Neural crest cell (in vitro differentiated cells): Measurements from ENCODE around the gene NSMF. TPM values are rescaled to one million over a fixed set of nuclear protein-coding genes. Genes with fewer than 3 reads are reported as not detected.

Source experiments
- DNase-seq: peaks from one replicate; pipeline ENCODE4 v3.0.0; 2021; ENCODE audit warnings: low read depth, mixed read lengths, low spot score
- H3K27ac Mint-ChIP-seq: one replicate; pipeline ENCODE4 v1.8.0; 2021; ENCODE audit warnings: mild to moderate bottlenecking, mixed read lengths; ENCODE audit not compliant: unreplicated experiment
- H3K27me3 Mint-ChIP-seq: 2 replicates; pipeline ENCODE4 v1.8.0; 2021; ENCODE audit warnings: low read depth, mild to moderate bottlenecking, mixed read lengths
- H3K36me3 Mint-ChIP-seq: 2 replicates; pipeline ENCODE4 v1.8.0; 2021; ENCODE audit warnings: low read depth, mild to moderate bottlenecking, mixed read lengths
- H3K4me1 Mint-ChIP-seq: 2 replicates; pipeline ENCODE4 v1.8.0; 2021; ENCODE audit warnings: mixed read lengths
- H3K4me3 Mint-ChIP-seq: one replicate; pipeline ENCODE4 v1.8.0; 2021; ENCODE audit warnings: mild to moderate bottlenecking, mixed read lengths
- H3K9me3 Mint-ChIP-seq: 2 replicates; pipeline ENCODE4 v1.8.0; 2021; ENCODE audit warnings: mixed read lengths
- total RNA-seq: library from RNA; stranded (reverse); gene quantifications from 2 replicates; pipeline ENCODE4 v1.2.1, GENCODE V29; 2021
- TF ChIP-seq, protein P1 (sequence below): fragments of 200-600 bp; sonication (generic); conservative IDR thresholded peaks from 2 replicates; pipeline ENCODE4 v1.5.0; 2021; ENCODE audit warnings: antibody characterized with exemption, mild to moderate bottlenecking

Gene NSMF
- total RNA-seq, 1 donor from 2014 or later: 64.4 TPM

DNA sequence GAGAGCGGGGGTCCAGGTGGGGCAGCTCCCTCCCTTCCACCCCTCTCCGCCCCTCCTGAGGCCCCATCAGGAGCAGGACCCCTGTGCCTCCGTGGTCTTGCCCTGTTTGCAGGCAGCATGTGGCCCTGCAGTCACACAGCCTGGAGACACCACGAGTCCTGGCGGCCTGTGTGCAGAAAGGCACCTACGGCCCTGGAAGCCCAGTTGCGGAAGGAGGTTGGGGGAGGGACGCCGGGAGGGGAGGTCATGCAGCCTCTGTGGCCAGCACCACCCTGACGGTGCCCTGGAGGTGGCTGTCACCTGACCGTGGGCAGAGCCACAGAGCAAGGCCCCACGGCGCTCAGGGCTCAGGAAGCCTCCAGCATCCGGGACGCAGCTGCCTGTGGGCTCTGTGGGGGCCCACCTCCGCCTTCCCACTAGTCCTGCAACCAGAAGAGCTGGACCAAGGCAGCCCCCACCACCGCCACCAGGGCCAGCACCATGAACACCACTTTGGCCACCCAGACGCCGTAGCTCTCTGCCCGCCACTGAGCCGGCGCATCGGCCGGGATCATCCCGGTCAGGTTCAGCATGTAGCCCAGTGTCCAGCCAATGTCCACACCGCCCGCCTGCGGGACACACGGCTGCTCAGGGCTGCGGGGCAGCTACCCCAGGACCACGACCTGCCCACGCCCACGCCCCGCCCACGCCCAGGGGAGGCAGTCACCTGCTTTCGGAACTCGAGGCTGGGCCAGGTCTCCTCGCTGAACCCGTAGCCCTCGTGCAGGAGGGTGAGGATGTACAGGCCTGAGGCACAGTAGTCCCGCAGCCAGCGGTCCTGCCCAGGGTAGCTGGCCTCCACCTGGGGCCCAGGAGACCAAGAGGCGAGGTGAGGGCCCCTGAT lies 24.4 kb downstream of the NSMF start:
- Mint-ChIP-seq H3K27me3 (peaks cover 2% of the 10 kb centered on the region), H3K36me3 (no peaks in the 10 kb centered on the region), H3K9me3 (no peaks in the 10 kb centered on the region), H3K4me1 (no peaks in the 10 kb centered on the region), H3K27ac (no peak overlapping the region), H3K4me3 (no peak overlapping the region)
- TF ChIP-seq, protein P1, sequence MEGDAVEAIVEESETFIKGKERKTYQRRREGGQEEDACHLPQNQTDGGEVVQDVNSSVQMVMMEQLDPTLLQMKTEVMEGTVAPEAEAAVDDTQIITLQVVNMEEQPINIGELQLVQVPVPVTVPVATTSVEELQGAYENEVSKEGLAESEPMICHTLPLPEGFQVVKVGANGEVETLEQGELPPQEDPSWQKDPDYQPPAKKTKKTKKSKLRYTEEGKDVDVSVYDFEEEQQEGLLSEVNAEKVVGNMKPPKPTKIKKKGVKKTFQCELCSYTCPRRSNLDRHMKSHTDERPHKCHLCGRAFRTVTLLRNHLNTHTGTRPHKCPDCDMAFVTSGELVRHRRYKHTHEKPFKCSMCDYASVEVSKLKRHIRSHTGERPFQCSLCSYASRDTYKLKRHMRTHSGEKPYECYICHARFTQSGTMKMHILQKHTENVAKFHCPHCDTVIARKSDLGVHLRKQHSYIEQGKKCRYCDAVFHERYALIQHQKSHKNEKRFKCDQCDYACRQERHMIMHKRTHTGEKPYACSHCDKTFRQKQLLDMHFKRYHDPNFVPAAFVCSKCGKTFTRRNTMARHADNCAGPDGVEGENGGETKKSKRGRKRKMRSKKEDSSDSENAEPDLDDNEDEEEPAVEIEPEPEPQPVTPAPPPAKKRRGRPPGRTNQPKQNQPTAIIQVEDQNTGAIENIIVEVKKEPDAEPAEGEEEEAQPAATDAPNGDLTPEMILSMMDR: no peak
- DNase-seq: no peak

GRCh38 chr9:137433916-137434431 lies 25.2 kb downstream of the NSMF start:
- H3K4me3 Mint-ChIP-seq: no peak overlapping the region
- no peaks in the 10 kb centered on the region for H3K36me3 Mint-ChIP-seq
- TF ChIP-seq, protein P1: no peak
- H3K27me3 Mint-ChIP-seq: no peaks in the 10 kb centered on the region
- H3K27ac Mint-ChIP-seq: no peak overlapping the region
- DNase-seq: no peak
- H3K9me3 Mint-ChIP-seq: no peaks in the 10 kb centered on the region
- no peaks in the 10 kb centered on the region for H3K4me1 Mint-ChIP-seq

DNA sequence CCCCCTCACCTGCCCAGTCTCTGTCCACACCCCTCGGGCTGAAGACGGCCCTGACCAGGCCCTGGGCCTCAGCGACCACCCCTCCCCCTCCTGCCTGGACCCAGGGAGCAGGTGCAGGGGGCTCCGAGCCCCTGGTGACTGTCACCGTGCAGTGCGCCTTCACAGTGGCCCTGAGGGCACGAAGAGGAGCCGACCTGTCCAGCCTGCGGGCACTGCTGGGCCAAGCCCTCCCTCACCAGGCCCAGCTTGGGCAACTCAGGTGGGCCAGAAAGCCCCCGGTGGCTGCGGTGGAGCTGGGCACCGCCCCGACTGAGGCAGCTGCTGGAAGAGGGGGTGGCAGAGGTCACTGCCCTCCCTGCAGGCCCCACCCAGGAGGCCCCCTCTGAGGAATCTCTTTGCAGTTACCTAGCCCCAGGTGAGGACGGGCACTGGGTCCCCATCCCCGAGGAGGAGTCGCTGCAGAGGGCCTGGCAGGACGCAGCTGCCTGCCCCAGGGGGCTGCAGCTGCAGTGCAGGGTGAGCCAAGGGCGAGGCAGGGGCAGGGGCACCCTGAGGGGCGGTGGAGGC lies 25.7 kb downstream of the NSMF start:
- H3K9me3 Mint-ChIP-seq: no peaks in the 10 kb centered on the region
- no peak overlapping the region for H3K4me3 Mint-ChIP-seq
- TF ChIP-seq, protein P1: no peak
- DNase-seq: no peak
- H3K36me3 Mint-ChIP-seq: no peaks in the 10 kb centered on the region
- H3K27me3 Mint-ChIP-seq: no peaks in the 10 kb centered on the region
- H3K27ac Mint-ChIP-seq: no peak overlapping the region
- no peaks in the 10 kb centered on the region for H3K4me1 Mint-ChIP-seq

GRCh38 chr9:137432687-137433348 lies 26.3 kb downstream of the NSMF start:
- Mint-ChIP-seq H3K4me3 (no peak overlapping the region), H3K9me3 (no peaks in the 10 kb centered on the region), H3K27ac (no peak overlapping the region), H3K36me3 (no peaks in the 10 kb centered on the region), H3K4me1 (no peaks in the 10 kb centered on the region), H3K27me3 (no peaks in the 10 kb centered on the region)
- TF ChIP-seq, protein P1: no peak
- DNase-seq: no peak

DNA sequence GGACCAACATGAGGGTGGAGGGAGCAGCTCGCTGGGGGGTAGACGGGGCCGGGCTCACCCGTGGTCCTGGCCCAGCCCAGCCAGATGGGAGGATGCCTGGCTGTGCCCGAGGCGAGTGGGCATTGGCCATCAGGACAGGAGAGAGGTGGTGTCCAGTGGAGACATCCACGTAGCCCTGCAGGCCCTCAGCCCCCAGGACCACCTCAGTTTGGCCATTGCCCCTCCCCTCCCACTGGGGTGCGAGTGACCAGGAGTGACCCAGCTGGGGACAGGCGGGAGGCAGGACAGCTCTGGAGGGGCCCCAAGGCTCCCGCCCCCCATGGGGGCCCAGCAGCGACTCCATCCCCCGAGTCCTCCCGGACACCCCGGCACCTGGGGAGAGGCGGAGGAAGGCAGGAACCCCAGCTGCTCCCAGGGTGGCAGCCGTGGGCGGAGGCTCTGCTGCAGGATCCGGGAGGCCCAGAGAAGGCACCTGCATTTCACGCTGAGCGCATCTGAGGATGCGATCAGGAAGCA lies 27.7 kb downstream of the NSMF start:
- H3K27ac Mint-ChIP-seq: no peak overlapping the region
- TF ChIP-seq, protein P1: no peak
- H3K27me3 Mint-ChIP-seq: no peaks in the 10 kb centered on the region
- H3K9me3 Mint-ChIP-seq: no peaks in the 10 kb centered on the region
- H3K36me3 Mint-ChIP-seq: no peaks in the 10 kb centered on the region
- no peak for DNase-seq
- no peak overlapping the region for H3K4me3 Mint-ChIP-seq
- H3K4me1 Mint-ChIP-seq: no peaks in the 10 kb centered on the region
